Skin epidermis (tissue), 12 donors: ENCODE measurements around the gene ZNF417.
"Not testable (repeated sequence)": the region's sequence is repeated elsewhere in the genome, so short reads cannot be mapped to it uniquely, and the experiment has no call there.

Experiments used
- H3K27ac ChIP-seq, 21 experiments: fragments of 200-600 bp; sonication (generic) in 11 of 21; one replicate each; pipeline ENCODE4 v1.5.0; 2020; ENCODE audit warnings: mild to moderate bottlenecking in 3 of 21, inconsistent platforms in 2 of 21, moderate library complexity in 2 of 21
- H3K4me3 ChIP-seq, 7 experiments: fragments of 200-600 bp; sonication (generic) in 2 of 7; one replicate each; pipeline ENCODE4 v1.5.0; 2020; ENCODE audit warnings: inconsistent platforms in 2 of 7, mild to moderate bottlenecking in 2 of 7, moderate library complexity in 1 of 7

The ZNF417 gene

GRCh38 chr19:57888560-57889231 lies 27.7 kb downstream of the ZNF417 start, which contains the start of gene ZNF814:
Gene ZNF814 (minus strand): TSS chr19:57889037. CDS start chr19:57888802, 235 bp downstream.
- Histone ChIP-seq H3K27ac (peak within 1 kb of the TSS in 18 of 21 experiments; percentile 5 to 76 (median 62)), H3K4me3 (peak within 1 kb of the TSS; percentile 45 to 84 (median 57))

- peak overlapping the region; percentile 45 to 84 (median 57) for H3K4me3 ChIP-seq
- H3K27ac ChIP-seq, result peak overlapping the region in 18 of 21 experiments; percentile 5 to 76 (median 62)
These were observed 28.3 kb downstream of the ZNF417 start for GRCh38 chr19:57888107-57888559.

- Histone ChIP-seq H3K27ac (peak overlapping the region in 2 of 21 experiments; percentile 64 to 75), H3K4me3 (peak overlapping the region in 4 of 7 experiments; percentile 45 to 70 (median 60))
These were observed 29.0 kb downstream of the ZNF417 start for GRCh38 chr19:57887195-57887941.

- H3K4me3 ChIP-seq, result no peak overlapping the region
- no peak overlapping the region for H3K27ac ChIP-seq
These were observed 30.3 kb downstream of the ZNF417 start for GRCh38 chr19:57886046-57886445.

- not testable (repeated sequence) for H3K27ac ChIP-seq, H3K4me3 ChIP-seq
These were observed 42.3 kb downstream of the ZNF417 start for GRCh38 chr19:57873883-57874799.

- H3K27ac ChIP-seq, result no peak overlapping the region
- H3K4me3 ChIP-seq, result no peak overlapping the region
These were observed 43.9 kb downstream of the ZNF417 start for GRCh38 chr19:57872450-57872849.

- H3K4me3 ChIP-seq, result no peak overlapping the region
These were observed 46.2 kb downstream of the ZNF417 start for GRCh38 chr19:57870225-57870624.

DNA sequence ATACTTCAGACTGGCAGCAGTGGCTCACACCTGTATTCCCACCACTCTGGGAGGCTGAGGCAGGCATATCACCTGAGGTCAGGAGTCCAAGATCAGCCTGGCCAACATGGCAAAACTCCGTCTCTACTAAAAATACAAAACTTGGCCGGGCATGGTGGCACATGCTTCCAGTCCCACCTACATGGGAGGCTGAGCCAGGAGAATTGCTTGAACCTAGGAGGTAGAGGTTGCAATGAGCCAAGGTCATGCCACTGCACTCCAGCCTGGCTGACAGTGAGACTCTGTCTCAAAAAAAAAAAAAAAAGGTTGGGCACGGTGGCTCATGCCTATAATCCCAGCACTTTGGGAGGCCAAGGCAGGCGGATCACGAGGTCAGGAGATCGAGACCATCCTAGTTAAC lies 46.7 kb downstream of the ZNF417 start:
- not testable (repeated sequence) for H3K27ac ChIP-seq, H3K4me3 ChIP-seq

More at GRCh38 chr19:57870225-57870624, 46.2 kb downstream of the ZNF417 start:
- no peak overlapping the region for H3K27ac ChIP-seq

- Histone ChIP-seq H3K27ac (no peak overlapping the region), H3K4me3 (no peak overlapping the region)
These were observed 48.4 kb downstream of the ZNF417 start for GRCh38 chr19:57867868-57868492.
